Mesodermal cell (in vitro differentiated cells): ENCODE measurements around the gene FRMD1.

Experiments used
- H3K27ac ChIP-seq: 2 replicates; pipeline ENCODE4 v1.7.0; 2013; ENCODE audit warnings: mild to moderate bottlenecking, low read depth, low read length, moderate library complexity; ENCODE audit not compliant: severe bottlenecking
- H3K36me3 ChIP-seq: 2 replicates; pipeline ENCODE4 v1.7.1; 2013; ENCODE audit warnings: mild to moderate bottlenecking, low read length, moderate library complexity; ENCODE audit not compliant: control insufficient read depth, insufficient read depth
- H3K4me1 ChIP-seq: one replicate; pipeline ENCODE4 v1.7.1; 2013; ENCODE audit warnings: mild to moderate bottlenecking, low read length; ENCODE audit not compliant: insufficient read depth, control insufficient read depth, poor library complexity, severe bottlenecking
- H3K4me3 ChIP-seq: 2 replicates; pipeline ENCODE4 v1.7.0; 2013; ENCODE audit warnings: low read length, control low read depth, mild to moderate bottlenecking; ENCODE audit not compliant: insufficient read depth, poor library complexity, severe bottlenecking; ENCODE audit errors: extremely low read depth
- H3K9me3 ChIP-seq: 2 replicates; pipeline ENCODE4 v1.7.1; 2013; ENCODE audit warnings: mild to moderate bottlenecking, low read length, moderate library complexity; ENCODE audit not compliant: control insufficient read depth
- WGBS, 2 experiments: methylation state at CpG; one replicate each; pipeline ENCODE4 v1.1.5; 2013; ENCODE audit warnings: missing lambda C conversion rate in 2 of 2; ENCODE audit not compliant: insufficient coverage in 2 of 2; 5-methylcytosine and 5-hydroxymethylcytosine counted together

FRMD1 gene

GRCh38 chr6:168029459-168030217 is 49.4 kb downstream of the FRMD1 start:
- Histone ChIP-seq H3K27ac (no peak overlapping the region), H3K9me3 (peaks cover 3% of the 10 kb centered on the region), H3K4me1 (peaks cover 37% of the 10 kb centered on the region), H3K36me3 (no peaks in the 10 kb centered on the region), H3K4me3 (no peak overlapping the region)
- 83 to 91% methylated on average over 10 to 12 of the region's 14 CpGs for WGBS, 2 experiments

- H3K4me1 ChIP-seq, result peaks cover 35% of the 10 kb centered on the region
- no peak overlapping the region for H3K4me3 ChIP-seq
- H3K36me3 ChIP-seq, result no peaks in the 10 kb centered on the region
- WGBS, 2 experiments, result 99 to 100% methylated on average over 6 to 7 of the region's 9 CpGs
- no peak overlapping the region for H3K27ac ChIP-seq
- no peaks in the 10 kb centered on the region for H3K9me3 ChIP-seq
Observed at GRCh38 chr6:168028181-168028580, 50.8 kb downstream of the FRMD1 start.

GRCh38 chr6:168027521-168027920 is 51.5 kb downstream of the FRMD1 start:
- Histone ChIP-seq H3K27ac (no peak overlapping the region), H3K4me1 (peaks cover 31% of the 10 kb centered on the region), H3K36me3 (no peaks in the 10 kb centered on the region), H3K9me3 (no peaks in the 10 kb centered on the region), H3K4me3 (no peak overlapping the region)
- WGBS, 2 experiments, result 94 to 95% methylated on average over 14 to 16 of the region's 16 CpGs

GRCh38 chr6:168026925-168027324 is 52.1 kb downstream of the FRMD1 start:
- Histone ChIP-seq H3K27ac (no peak overlapping the region), H3K4me1 (peaks cover 26% of the 10 kb centered on the region), H3K9me3 (no peaks in the 10 kb centered on the region), H3K4me3 (no peak overlapping the region), H3K36me3 (no peaks in the 10 kb centered on the region)
- 86 to 90% methylated on average over 8 to 9 of the region's 9 CpGs for WGBS, 2 experiments

- Histone ChIP-seq H3K9me3 (no peaks in the 10 kb centered on the region), H3K4me3 (no peak overlapping the region), H3K4me1 (peaks cover 17% of the 10 kb centered on the region), H3K36me3 (no peaks in the 10 kb centered on the region), H3K27ac (no peak overlapping the region)
- 92 to 95% methylated on average over 15 to 18 of the region's 20 CpGs for WGBS, 2 experiments
Observed at GRCh38 chr6:168025831-168026710, 52.9 kb downstream of the FRMD1 start.

GRCh38 chr6:168024951-168025510 is 54.0 kb downstream of the FRMD1 start:
- H3K36me3 ChIP-seq, result no peaks in the 10 kb centered on the region
- WGBS, 2 experiments, result 84 to 89% methylated on average over 12 to 13 of the region's 18 CpGs
- no peak overlapping the region for H3K27ac ChIP-seq
- H3K9me3 ChIP-seq, result no peaks in the 10 kb centered on the region
- H3K4me1 ChIP-seq, result peaks cover 7% of the 10 kb centered on the region
- H3K4me3 ChIP-seq, result no peak overlapping the region

- H3K36me3 ChIP-seq, result no peaks in the 10 kb centered on the region
- H3K4me3 ChIP-seq, result no peak overlapping the region
- no peak overlapping the region for H3K27ac ChIP-seq
- H3K4me1 ChIP-seq, result peaks cover 3% of the 10 kb centered on the region
- 79 to 85% methylated on average over 4 to 7 of the region's 7 CpGs for WGBS, 2 experiments
- H3K9me3 ChIP-seq, result no peaks in the 10 kb centered on the region
Observed at GRCh38 chr6:168022488-168023321, 56.3 kb downstream of the FRMD1 start.

GRCh38 chr6:168021581-168021980 is 57.4 kb downstream of the FRMD1 start:
- Histone ChIP-seq H3K4me3 (no peak overlapping the region), H3K9me3 (no peaks in the 10 kb centered on the region), H3K27ac (no peak overlapping the region), H3K4me1 (peaks cover 8% of the 10 kb centered on the region), H3K36me3 (no peaks in the 10 kb centered on the region)
- 93% methylated on average over 4 of the region's 5 CpGs for WGBS, 2 experiments

GRCh38 chr6:168020242-168020641 is 58.8 kb downstream of the FRMD1 start:
- Histone ChIP-seq H3K4me1 (peaks cover 5% of the 10 kb centered on the region), H3K4me3 (no peak overlapping the region), H3K36me3 (no peaks in the 10 kb centered on the region), H3K27ac (no peak overlapping the region), H3K9me3 (peaks cover 6% of the 10 kb centered on the region)
- WGBS, 2 experiments, result 100% methylated on average over 2 to 3 of the region's 8 CpGs

- H3K9me3 ChIP-seq, result peaks cover 6% of the 10 kb centered on the region
- WGBS, 2 experiments, result 90 to 93% methylated on average over 13 to 14 of the region's 15 CpGs
- no peak overlapping the region for H3K4me3 ChIP-seq
- no peaks in the 10 kb centered on the region for H3K36me3 ChIP-seq
- H3K27ac ChIP-seq, result no peak overlapping the region
- H3K4me1 ChIP-seq, result peaks cover 5% of the 10 kb centered on the region
Observed at GRCh38 chr6:168018664-168019063, 60.3 kb downstream of the FRMD1 start.
